ENCODE measurements around the gene SLC38A6.

SLC38A6 gene

GRCh38 chr14:60977847-60978246 lies 3.2 kb upstream of the SLC38A6 start:
- DNase-seq (ENCODE audit: low spot score) = no peak

- no peak for DNase-seq (ENCODE audit: low spot score)
Observed at GRCh38 chr14:60981633-60982455, 799 bp downstream of the SLC38A6 start.

- DNase-seq (ENCODE audit: low spot score) = no peak
Observed at GRCh38 chr14:60984196-60984595, 3.2 kb downstream of the SLC38A6 start.

GRCh38 chr14:60986500-60986899 lies 5.5 kb downstream of the SLC38A6 start:
- no peak for DNase-seq (ENCODE audit: low spot score)

- no peak for DNase-seq (ENCODE audit: low spot score)
Observed at GRCh38 chr14:60989599-60989998, 8.6 kb downstream of the SLC38A6 start.

DNA sequence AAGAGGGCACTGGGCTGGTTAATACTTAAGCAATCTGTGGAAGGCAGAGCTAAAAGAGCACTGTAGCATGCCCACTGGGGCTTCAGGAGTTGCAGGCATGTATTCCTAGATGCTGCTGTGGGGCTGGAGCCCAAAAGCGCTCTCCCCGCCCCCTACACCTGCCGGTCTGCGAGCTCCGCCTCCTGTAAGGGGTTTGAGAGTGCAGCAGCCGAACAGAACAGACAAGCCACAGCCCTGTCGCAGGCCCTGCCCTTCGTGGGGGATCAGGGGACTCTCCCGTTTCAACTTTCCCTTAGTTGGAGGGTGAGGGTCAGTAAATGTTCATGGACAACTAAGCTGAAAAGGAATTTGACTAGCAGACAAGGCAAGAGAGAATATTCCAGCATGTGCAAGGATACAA lies 17.6 kb downstream of the SLC38A6 start:
- DNase-seq (ENCODE audit: low spot score) = no peak

DNA sequence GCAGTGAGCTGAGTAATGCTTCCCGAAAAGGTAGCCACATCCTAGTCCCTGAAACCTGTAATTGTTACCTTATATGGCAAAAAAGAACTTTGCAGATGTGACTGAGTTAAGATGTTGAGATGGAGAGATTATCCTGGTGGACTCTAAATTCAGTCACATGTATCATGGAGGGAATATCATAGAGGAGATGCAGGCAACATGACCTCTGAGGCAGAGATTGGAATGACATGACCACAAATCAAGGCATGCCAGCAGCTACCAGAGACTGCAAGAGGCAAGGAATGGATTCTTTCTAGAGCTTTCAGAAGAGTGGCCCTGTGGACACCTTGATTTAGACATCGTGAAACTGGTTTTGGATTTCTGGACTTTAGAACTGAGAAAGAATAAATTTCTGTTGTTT lies 18.5 kb downstream of the SLC38A6 start:
- DNase-seq (ENCODE audit: low spot score) = no peak

- DNase-seq (ENCODE audit: low spot score) = no peak
Observed at GRCh38 chr14:61003571-61003970, 22.5 kb downstream of the SLC38A6 start.

DNA sequence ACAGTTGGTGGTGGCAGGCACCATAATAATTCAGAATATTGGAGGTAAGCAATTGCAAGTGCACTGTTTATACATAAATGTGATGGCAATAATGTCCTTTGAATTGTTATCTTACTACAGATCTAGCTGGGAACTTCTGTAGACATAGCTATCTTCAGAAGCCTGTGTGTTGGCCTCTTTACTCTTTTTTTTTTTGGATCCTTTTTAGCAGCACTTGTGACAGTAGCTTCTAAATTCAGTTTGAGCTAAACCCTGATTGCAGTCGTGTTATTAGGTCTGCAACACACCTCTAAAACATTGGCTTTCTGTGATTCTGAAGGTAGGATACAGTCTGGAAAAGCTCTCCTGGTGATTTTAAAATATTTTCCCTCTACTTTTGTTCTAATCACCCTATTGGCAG lies 38.5 kb downstream of the SLC38A6 start:
- DNase-seq (ENCODE audit: low spot score) = no peak

DNA sequence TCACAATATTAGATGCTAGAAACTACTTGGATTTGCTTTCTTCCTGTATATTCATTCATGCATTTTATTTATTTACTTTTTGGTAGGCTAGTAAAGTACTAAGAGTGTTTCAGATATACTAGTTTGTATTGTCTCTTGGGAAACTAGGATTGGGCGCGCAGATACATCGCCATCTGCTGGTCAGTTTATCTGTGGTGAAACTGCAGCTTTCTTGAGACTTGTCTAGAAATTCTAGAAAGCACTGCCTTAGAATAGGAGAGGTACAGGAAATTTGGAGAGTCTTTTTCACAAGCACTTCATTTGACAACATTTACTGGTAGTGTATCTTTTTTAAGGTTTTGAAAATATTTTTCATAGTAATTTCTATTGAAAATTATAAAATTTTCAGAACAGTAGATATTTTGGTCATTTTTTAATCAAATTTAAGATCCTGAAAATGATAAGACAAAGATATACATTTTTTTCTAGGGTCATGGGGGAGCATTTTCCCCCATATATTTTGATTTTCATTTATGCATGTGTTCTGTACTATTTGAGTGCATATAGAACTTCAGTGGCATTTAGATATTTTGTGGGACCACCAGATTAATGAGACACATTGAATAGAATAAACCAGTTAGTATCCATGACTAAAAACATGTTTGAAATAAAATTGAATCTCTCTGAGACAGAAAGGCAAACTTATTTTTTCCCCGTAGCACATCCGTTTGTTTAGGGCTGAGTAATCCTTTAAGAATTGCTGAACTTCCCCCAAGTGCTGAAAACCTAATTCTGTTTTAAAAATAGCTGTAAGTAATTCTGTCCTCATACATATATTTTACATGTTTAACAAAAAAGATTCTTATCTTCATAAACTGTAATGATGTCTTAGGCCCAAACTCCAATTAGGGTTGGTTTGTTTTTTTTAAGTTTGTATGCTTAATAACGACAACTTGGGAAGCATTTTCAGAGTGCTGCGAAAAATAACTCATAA lies 44.5 kb downstream of the SLC38A6 start:
- peak; percentile 65 for DNase-seq (ENCODE audit: low spot score)

DNA sequence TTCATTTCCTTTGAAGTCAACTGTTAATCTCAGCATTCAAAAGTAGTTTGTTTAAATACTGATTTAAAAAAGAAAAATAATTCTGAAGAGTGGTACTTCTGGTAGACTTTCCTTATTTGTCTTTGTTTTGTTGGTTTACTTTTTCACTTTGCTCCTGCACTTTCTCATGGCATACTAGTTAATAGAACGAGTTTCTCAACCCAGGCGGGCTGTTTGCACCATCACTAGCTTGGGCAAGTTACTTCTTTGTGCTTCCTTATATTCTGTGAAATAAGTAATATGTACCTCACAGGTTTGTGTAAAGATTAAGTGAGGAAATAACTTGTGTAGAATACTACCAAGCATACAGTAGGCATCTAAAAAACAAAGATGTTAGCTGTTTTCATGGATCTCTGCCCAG lies 45.5 kb downstream of the SLC38A6 start:
- DNase-seq (ENCODE audit: low spot score) = no peak

- DNase-seq (ENCODE audit: low spot score) = no peak
Observed at GRCh38 chr14:61031026-61031425, 50.0 kb downstream of the SLC38A6 start.

DNA sequence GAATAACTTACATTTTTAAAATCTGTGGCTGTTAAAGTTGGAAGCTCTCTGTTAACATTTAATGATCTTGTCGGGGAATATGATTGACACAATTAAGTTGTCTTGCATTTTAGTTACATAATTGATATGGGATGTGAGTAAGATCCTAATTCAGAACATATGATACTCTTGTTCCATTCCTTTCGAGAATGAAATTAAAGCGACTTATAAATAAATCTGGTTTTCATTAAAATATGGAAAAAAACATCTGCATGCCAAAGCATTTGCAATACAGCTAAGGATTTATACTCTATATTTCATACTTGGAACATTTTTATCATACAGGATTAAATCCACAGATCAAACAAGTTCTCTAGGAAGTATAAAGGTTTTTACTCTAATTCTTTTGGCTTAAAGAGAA lies 52.0 kb downstream of the SLC38A6 start:
- DNase-seq (ENCODE audit: low spot score) = no peak

DNA sequence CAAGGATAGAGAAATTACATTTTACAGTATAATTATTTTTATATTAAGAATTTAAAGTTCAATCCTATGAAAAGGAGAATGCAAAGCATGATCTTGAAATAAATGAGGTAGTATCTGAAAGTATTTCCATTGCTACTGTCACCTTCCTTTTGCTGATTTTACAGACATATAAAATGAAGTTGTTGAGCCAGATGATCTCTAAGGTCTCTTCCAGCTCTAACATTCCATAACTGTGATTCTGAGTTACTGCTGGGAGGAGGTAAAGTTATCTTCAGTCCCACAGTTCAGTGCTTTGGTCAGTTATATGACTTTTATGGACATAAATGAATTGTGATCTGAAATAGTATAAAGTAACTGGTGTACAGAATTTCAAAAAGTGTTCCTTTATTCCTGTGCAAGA lies 52.8 kb downstream of the SLC38A6 start:
- no peak for DNase-seq (ENCODE audit: low spot score)

DNA sequence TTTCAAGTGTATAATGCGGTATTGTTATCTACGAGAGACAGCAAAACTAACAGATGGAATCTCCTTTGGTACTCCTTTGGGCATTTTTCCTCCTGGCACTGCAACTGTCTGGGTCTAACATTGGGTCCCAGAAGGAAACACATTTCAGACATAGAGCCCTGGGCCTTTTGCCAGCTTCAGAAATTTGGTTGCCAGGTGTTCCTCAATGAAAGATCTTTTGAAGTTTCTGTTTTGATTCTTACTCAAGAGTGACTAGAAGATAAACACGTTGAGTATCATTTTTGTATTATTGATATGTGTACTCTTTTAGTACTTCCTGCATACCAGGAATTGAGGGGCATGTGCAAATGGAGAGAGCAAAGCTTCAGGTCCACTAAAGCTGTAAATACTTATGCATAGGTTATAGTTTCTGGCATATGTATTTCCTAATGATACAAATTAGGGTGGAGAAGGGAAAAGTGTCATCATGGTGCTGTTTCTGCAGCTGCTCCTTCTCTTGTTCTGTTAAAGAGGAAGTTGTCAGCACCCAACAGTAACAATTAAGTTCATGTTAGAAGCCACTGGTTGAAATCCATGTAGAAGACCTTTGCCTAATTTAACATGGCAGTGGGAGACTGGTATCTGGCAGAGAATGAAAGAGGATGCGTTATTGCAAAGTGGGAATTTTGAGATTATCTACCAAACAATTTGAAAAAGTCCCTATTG lies 53.5 kb downstream of the SLC38A6 start:
- no peak for DNase-seq (ENCODE audit: low spot score)

DNA sequence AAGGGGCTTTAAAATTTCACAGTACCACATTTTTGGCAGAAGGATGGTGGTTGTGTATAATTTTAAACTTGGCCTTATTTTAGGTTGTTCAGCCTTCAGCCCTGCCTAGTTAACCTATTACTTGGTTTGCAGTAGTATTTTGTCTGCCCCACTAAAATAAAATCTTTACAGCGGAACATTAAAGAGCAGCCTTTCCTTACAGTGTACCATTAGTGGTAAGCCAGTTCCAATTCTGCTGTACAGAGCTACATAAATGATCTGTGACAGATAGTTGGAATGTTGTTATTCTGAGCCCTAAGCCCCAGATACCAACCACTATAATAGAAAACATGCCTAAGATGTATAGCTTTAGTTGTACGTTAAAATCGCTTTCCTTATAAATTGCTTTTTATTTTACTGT lies 56.2 kb downstream of the SLC38A6 start:
- DNase-seq (ENCODE audit: low spot score) = no peak

DNA sequence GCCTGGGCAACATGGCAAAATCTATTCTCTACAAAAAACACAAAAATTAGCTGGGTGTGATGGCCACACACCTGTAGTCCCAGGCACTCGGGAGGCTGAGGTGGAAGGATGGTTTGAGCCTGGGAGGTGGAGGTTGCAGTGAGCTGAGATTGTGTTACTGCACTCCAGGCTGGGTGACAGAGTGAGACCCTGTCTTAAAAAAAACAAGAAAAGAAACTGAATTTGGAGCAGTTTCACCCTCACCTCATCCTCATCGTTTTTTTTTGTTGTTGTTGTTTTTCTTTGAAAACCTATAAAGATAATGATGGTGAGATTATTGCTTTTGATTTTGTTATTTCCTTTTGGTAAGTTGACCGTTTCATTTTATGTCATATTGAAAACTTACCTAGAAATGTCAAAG lies 60.7 kb downstream of the SLC38A6 start:
- DNase-seq (ENCODE audit: low spot score) = no peak

DNA sequence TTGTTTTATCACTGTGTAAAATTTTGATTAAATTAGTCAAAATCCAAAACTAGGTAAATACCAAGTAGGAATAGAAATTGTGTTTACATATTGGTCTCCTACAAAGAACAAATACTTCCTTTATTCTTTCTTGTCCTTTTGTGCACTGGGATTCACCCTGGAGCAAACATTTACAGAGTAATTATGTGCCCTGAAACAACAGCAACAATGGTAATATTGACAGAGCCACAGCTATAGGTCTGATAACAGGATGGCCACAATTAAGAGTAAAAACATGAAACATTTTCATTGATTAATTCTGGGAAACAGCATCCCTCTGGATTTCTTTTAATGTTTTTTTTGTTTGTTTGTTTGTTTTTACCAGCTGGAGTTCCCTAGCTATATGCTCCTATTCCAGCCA lies 61.2 kb downstream of the SLC38A6 start:
- DNase-seq (ENCODE audit: low spot score) = no peak

DNA sequence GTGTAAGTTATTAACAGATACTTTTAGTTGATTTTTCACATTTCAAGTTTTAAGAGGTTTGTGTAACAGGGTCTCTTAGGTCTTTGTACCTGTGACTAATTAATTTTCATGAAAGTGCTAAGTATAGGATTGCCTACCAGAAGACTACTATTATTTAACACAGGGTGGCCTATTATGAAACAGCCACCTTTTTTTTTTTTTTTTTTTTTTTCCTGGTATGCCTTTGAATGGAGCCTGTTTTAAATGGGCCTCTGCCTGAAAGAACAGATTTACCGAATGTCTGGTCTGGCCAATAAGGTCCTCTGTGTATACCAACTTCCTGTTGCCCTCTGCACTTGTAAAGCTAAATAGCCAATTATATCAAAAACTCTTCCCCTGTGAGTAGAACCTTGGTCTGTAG lies 62.5 kb downstream of the SLC38A6 start:
- DNase-seq (ENCODE audit: low spot score) = no peak

DNA sequence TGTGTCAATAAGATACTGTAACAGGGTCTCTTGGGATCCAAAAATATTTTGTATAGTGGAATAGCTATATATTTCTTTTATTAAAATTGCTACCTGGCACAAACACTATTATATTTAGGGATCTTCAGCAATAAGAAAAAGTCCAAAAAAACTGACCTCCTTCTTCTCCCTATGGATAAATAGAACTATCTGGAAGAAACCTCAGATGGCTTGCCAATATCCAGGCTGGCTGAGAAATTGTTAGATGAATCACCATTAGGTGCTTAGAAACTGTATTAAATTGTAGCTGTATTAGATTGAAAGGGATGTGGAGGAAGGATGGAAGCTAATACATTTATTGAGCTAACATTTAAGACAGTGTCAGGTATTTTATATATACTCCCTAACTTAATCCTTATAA lies 66.0 kb downstream of the SLC38A6 start:
- no peak for DNase-seq (ENCODE audit: low spot score)

GRCh38 chr14:61048640-61049039 lies 67.6 kb downstream of the SLC38A6 start:
- DNase-seq (ENCODE audit: low spot score) = no peak

- DNase-seq (ENCODE audit: low spot score) = no peak
Observed at GRCh38 chr14:61050417-61050816, 69.4 kb downstream of the SLC38A6 start.

GRCh38 chr14:61051051-61051450 lies 70.0 kb downstream of the SLC38A6 start:
- DNase-seq (ENCODE audit: low spot score) = no peak
